Mesendoderm (in vitro differentiated cells): ENCODE results near the gene USP48.
A peak's percentile ranks its signal among the peaks of the same experiment; 100 is the strongest.

Experiments
- DNase-seq: peaks from one replicate; pipeline ENCODE4 v3.0.0; 2013
- H2AK5ac ChIP-seq: 2 replicates; pipeline ENCODE4 v1.6.1; 2013; ENCODE audit warnings: low read length, inconsistent platforms
- H2BK120ac ChIP-seq: 2 replicates; pipeline ENCODE4 v1.6.1; 2013; ENCODE audit warnings: low read depth, mild to moderate bottlenecking, low read length, moderate library complexity, mixed read lengths
- H2BK15ac ChIP-seq: replicated peaks from 2 replicates; pipeline ENCODE4 v1.6.1; 2013; ENCODE audit warnings: low read depth, mild to moderate bottlenecking, moderate library complexity
- H2BK5ac ChIP-seq: 2 replicates; pipeline ENCODE4 v1.6.1; 2013; ENCODE audit warnings: low read length, inconsistent platforms
- H3K18ac ChIP-seq: 2 replicates; pipeline ENCODE4 v1.6.1; 2013; ENCODE audit warnings: mild to moderate bottlenecking, low read length, mixed read lengths
- H3K23ac ChIP-seq: one replicate; pipeline ENCODE4 v1.6.1; 2013; ENCODE audit warnings: low read length
- H3K27ac ChIP-seq: 2 replicates; pipeline ENCODE4 v1.5.1; 2013; ENCODE audit warnings: low read depth, mild to moderate bottlenecking, inconsistent platforms, low read length, moderate library complexity
- H3K27me3 ChIP-seq: 2 replicates; pipeline ENCODE4 v1.6.1; 2013; ENCODE audit warnings: low read length, control low read depth, mild to moderate bottlenecking, inconsistent platforms; ENCODE audit not compliant: insufficient read depth, poor library complexity
- H3K36me3 ChIP-seq: 2 replicates; pipeline ENCODE4 v1.6.1; 2013; ENCODE audit warnings: low read length, inconsistent platforms; ENCODE audit not compliant: control insufficient read depth, insufficient read depth
- H3K4ac ChIP-seq: one replicate; pipeline ENCODE4 v1.6.1; 2013; ENCODE audit warnings: low read depth, mild to moderate bottlenecking, low read length, moderate library complexity
- H3K4me1 ChIP-seq: 2 replicates; pipeline ENCODE4 v1.6.1; 2013; ENCODE audit warnings: low read depth, low read length, inconsistent platforms; ENCODE audit not compliant: control insufficient read depth
- H3K4me2 ChIP-seq: 2 replicates; pipeline ENCODE4 v1.6.1; 2013; ENCODE audit warnings: low read length
- H3K4me3 ChIP-seq: 2 replicates; pipeline ENCODE4 v1.5.1; 2013; ENCODE audit warnings: mild to moderate bottlenecking, low read length
- H3K56ac ChIP-seq: one replicate; pipeline ENCODE4 v1.6.1; 2013; ENCODE audit warnings: low read length
- H3K79me1 ChIP-seq: 2 replicates; pipeline ENCODE4 v1.6.1; 2013; ENCODE audit warnings: low read length, inconsistent platforms
- H3K79me2 ChIP-seq: 2 replicates; pipeline ENCODE4 v1.6.1; 2013; ENCODE audit warnings: mild to moderate bottlenecking, low read length; ENCODE audit not compliant: control insufficient read depth, insufficient read depth
- H3K9ac ChIP-seq: 2 replicates; pipeline ENCODE4 v1.6.1; 2013; ENCODE audit warnings: low read length, inconsistent platforms
- H4K5ac ChIP-seq: one replicate; pipeline ENCODE4 v1.6.1; 2013; ENCODE audit warnings: low read length
- H4K8ac ChIP-seq: one replicate; pipeline ENCODE4 v1.6.1; 2013; ENCODE audit warnings: low read depth, mild to moderate bottlenecking, control low read depth, low read length, moderate library complexity
- WGBS: extraction: QIAGEN DNeasy Blood & Tissue Kit; methylation state at CpG from one replicate; pipeline ENCODE4 v1.1.7; 2013; ENCODE audit warnings: low lambda C conversion rate, missing lambda C conversion rate; ENCODE audit not compliant: insufficient coverage; ENCODE audit errors: extremely low coverage; 5-methylcytosine and 5-hydroxymethylcytosine counted together

USP48 gene

GRCh38 chr1:21661886-21662285, 121.1 kb downstream of the USP48 start:
- Histone ChIP-seq H3K4me3 (no peak overlapping the region), H3K4me1 (no peaks in the 10 kb centered on the region), H2BK15ac (no peak overlapping the region), H4K8ac (no peak overlapping the region), H2AK5ac (no peak overlapping the region), H2BK120ac (no peak overlapping the region), H3K4me2 (no peak overlapping the region), H3K23ac (no peak overlapping the region), H2BK5ac (no peak overlapping the region), H3K18ac (no peak overlapping the region), H3K79me1 (no peaks in the 10 kb centered on the region), H3K79me2 (no peaks in the 10 kb centered on the region), H4K5ac (no peak overlapping the region), H3K27me3 (no peaks in the 10 kb centered on the region), H3K36me3 (no peaks in the 10 kb centered on the region), H3K56ac (no peak overlapping the region), H3K4ac (no peak overlapping the region), H3K27ac (peak overlapping the region; percentile 14), H3K9ac (no peak overlapping the region)
- WGBS, result no CpG with 5 or more reads among the region's 5 CpGs
- no peak for DNase-seq

GRCh38 chr1:21659924-21660326, 123.0 kb downstream of the USP48 start:
- WGBS, result no CpG with 5 or more reads among the region's 4 CpGs
- no peaks in the 10 kb centered on the region for H3K79me2 ChIP-seq

GRCh38 chr1:21659099-21659923, 123.6 kb downstream of the USP48 start:
- WGBS, result no CpG with 5 or more reads among the region's 64 CpGs
- Histone ChIP-seq H3K79me2 (no peaks in the 10 kb centered on the region), H2BK5ac (no peak overlapping the region), H4K8ac (no peak overlapping the region), H3K4me1 (no peaks in the 10 kb centered on the region), H3K23ac (no peak overlapping the region), H3K36me3 (no peaks in the 10 kb centered on the region), H3K4ac (no peak overlapping the region), H3K18ac (no peak overlapping the region), H3K4me2 (no peak overlapping the region), H3K9ac (no peak overlapping the region), H3K27me3 (no peaks in the 10 kb centered on the region), H2BK120ac (no peak overlapping the region), H2AK5ac (no peak overlapping the region), H3K27ac (no peak overlapping the region), H3K79me1 (no peaks in the 10 kb centered on the region), H3K56ac (no peak overlapping the region), H2BK15ac (no peak overlapping the region), H3K4me3 (no peak overlapping the region), H4K5ac (no peak overlapping the region)
- peak; percentile 84 for DNase-seq

More at GRCh38 chr1:21659924-21660326, 123.0 kb downstream of the USP48 start:
- Histone ChIP-seq H2BK120ac (no peak overlapping the region), H3K36me3 (no peaks in the 10 kb centered on the region), H2AK5ac (no peak overlapping the region), H3K23ac (no peak overlapping the region), H3K4me3 (no peak overlapping the region), H3K4ac (no peak overlapping the region), H3K4me2 (no peak overlapping the region), H3K79me1 (no peaks in the 10 kb centered on the region), H3K9ac (no peak overlapping the region), H3K56ac (no peak overlapping the region), H3K27ac (no peak overlapping the region), H4K8ac (no peak overlapping the region), H3K4me1 (no peaks in the 10 kb centered on the region), H2BK15ac (no peak overlapping the region), H3K18ac (no peak overlapping the region), H2BK5ac (no peak overlapping the region), H4K5ac (no peak overlapping the region), H3K27me3 (no peaks in the 10 kb centered on the region)
- no peak for DNase-seq

- H3K27me3 ChIP-seq, result no peaks in the 10 kb centered on the region
- H3K23ac ChIP-seq, result no peak overlapping the region
- DNase-seq, result no peak
- no peak overlapping the region for H4K8ac ChIP-seq
- H3K79me1 ChIP-seq, result no peaks in the 10 kb centered on the region
- no peak overlapping the region for H2BK5ac ChIP-seq
- no peak overlapping the region for H2AK5ac ChIP-seq
- H3K56ac ChIP-seq, result no peak overlapping the region
- WGBS, result no CpG with 5 or more reads among the region's 10 CpGs
- H2BK120ac ChIP-seq, result no peak overlapping the region
- H3K79me2 ChIP-seq, result no peaks in the 10 kb centered on the region
- no peak overlapping the region for H4K5ac ChIP-seq
- no peak overlapping the region for H3K18ac ChIP-seq
- H2BK15ac ChIP-seq, result no peak overlapping the region
- H3K4me1 ChIP-seq, result no peaks in the 10 kb centered on the region
- H3K4me2 ChIP-seq, result no peak overlapping the region
- H3K4ac ChIP-seq, result no peak overlapping the region
- H3K27ac ChIP-seq, result no peak overlapping the region
- H3K4me3 ChIP-seq, result no peak overlapping the region
- H3K36me3 ChIP-seq, result no peaks in the 10 kb centered on the region
- H3K9ac ChIP-seq, result no peak overlapping the region
Measured at GRCh38 chr1:21657456-21658190, 125.3 kb downstream of the USP48 start.

- no peak overlapping the region for H4K8ac ChIP-seq
- H3K18ac ChIP-seq, result no peak overlapping the region
- H3K79me1 ChIP-seq, result no peaks in the 10 kb centered on the region
- no peak overlapping the region for H3K4me3 ChIP-seq
- no peak overlapping the region for H2BK15ac ChIP-seq
- H3K27ac ChIP-seq, result no peak overlapping the region
- H2BK5ac ChIP-seq, result no peak overlapping the region
- no peak overlapping the region for H3K56ac ChIP-seq
- WGBS, result no CpG with 5 or more reads among the region's 4 CpGs
- H2BK120ac ChIP-seq, result no peak overlapping the region
- H3K9ac ChIP-seq, result no peak overlapping the region
- H3K4ac ChIP-seq, result no peak overlapping the region
- H3K23ac ChIP-seq, result no peak overlapping the region
- no peak overlapping the region for H3K4me2 ChIP-seq
- H2AK5ac ChIP-seq, result no peak overlapping the region
- H4K5ac ChIP-seq, result no peak overlapping the region
- H3K79me2 ChIP-seq, result no peaks in the 10 kb centered on the region
- DNase-seq, result peak; percentile 87
- no peaks in the 10 kb centered on the region for H3K27me3 ChIP-seq
- no peaks in the 10 kb centered on the region for H3K36me3 ChIP-seq
- peaks cover 3% of the 10 kb centered on the region for H3K4me1 ChIP-seq
Measured at GRCh38 chr1:21655748-21656147, 127.2 kb downstream of the USP48 start.
